Right ventricle myocardium inferior (tissue), 1 donor: ENCODE measurements around the gene VAV3. TPM values are rescaled to one million over a fixed set of nuclear protein-coding genes. Genes with fewer than 3 reads are reported as not detected.

Experiments used
- ATAC-seq: fragments of 200-7000 bp; cut with Tn5 transposase; one replicate; pipeline ENCODE4 v1.9.1; 2020; ENCODE audit warnings: mild to moderate bottlenecking, moderate library complexity
- DNase-seq: peaks from one replicate; pipeline ENCODE4 v3.0.0; 2021; ENCODE audit errors: missing footprints
- intact Hi-C: fragments of 100-400 bp; cut with DNase I; formaldehyde crosslinking; loops from one replicate; pipeline ENCODE4 v1.11.0; 2022
- microRNA-seq: library from miRNA; unstranded; fragments of <30 nt; microRNA quantifications from one replicate; pipeline ENCODE4 v1.2.0, GENCODE V29; 2020
- total RNA-seq: library from RNA; stranded (reverse); fragmentation: NEBNext Ultra II Directional; extraction: Animal tissue kit (Norgen Biotek cat#: 25700); gene quantifications from one replicate; pipeline ENCODE4 v1.2.1, GENCODE V29; 2021
- donor health status: DM: no; HTN: yes; CAD: no; lungs with severe emphysema.

The VAV3 gene
- total RNA-seq, 1 donor from 2014 or later, result 1.7 TPM

GRCh38 chr1:107526524-107527198, 438.3 kb downstream of the VAV3 start:
- no peak for DNase-seq
- intact Hi-C loops, result no loop called here
- no peak for ATAC-seq

DNA sequence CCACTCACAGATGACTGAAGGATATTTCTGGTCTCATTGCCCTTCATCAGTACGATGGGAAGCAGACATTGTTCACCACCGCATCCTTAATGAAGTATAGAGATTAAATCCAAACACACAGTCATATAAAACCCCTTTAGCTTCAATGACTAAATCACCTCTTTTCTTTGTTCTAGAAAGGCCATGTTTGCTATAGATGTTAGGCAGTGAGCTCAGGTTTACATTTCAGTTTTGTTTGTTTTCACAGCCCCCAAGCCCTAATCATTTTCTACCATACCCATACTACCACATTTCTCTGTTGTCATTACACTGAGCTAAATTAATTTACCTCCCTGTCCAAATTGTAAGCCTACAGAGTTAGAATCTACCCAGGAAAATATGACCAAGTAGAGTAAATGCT, 439.0 kb downstream of the VAV3 start:
- intact Hi-C loops, result no loop called here
- no peak for DNase-seq
- no peak for ATAC-seq

DNA sequence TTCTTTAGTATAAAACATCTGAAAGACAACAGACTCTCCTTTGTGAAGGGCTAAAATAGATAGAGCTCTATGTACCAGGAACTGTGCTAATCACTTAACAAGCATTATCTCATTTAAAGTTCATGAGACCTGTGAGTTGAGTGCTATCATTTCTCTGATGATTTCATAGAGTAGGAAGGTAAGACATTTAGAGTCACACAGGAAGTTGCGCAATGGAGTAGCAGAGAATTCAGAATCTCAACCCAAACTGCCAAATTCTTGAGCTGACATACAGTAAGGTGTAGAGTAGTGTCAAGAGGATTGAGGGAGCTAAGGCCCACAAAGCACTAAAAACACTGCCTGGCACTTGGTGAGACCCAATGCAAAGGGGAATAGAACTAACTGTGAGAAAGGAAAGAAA, 439.8 kb downstream of the VAV3 start:
- intact Hi-C loops, result no loop called here
- ATAC-seq (no peak), DNase-seq (no peak)

DNA sequence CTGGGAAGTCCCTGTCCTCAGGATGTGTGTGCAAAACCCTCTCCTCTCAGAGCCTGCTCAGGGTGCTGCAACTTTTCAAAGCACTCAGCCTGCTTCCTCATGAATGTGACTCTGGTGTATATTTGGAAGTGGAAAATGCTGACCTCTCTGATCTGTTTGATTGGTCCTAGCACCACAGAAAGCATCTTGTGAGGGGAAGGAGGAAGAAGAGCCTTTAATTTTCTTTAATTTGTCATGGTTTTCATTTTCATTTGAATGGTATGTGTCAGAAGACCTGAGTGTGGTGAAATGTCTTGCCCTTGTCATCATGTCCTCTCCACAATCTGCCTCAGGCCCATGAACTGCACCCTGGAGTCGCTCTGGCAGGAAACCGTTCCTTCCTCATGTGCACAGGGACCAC, 440.7 kb downstream of the VAV3 start:
- intact Hi-C loops, result no loop called here
- ATAC-seq (no peak), DNase-seq (no peak)

- no peak for DNase-seq
- intact Hi-C loops, result no loop called here
- no peak for ATAC-seq
Measured at GRCh38 chr1:107523736-107524135, 441.2 kb downstream of the VAV3 start.

- intact Hi-C loops, result no loop called here
- ATAC-seq (no peak), DNase-seq (no peak)
Measured at GRCh38 chr1:107523061-107523460, 441.9 kb downstream of the VAV3 start.

Small RNAs within 50 kb of the gene (microRNA-seq; reads per million reads assigned to microRNA genes)
- gene MIR7852, result not detected

Other genes with a start within 250 kb of the VAV3 start
- 18.5 TPM for gene SLC25A24, start 235.2 kb upstream of the VAV3 start, total RNA-seq